WI38 (cell line): ENCODE data around the gene ZFHX3.

Experiments
- H3K4me3 ChIP-seq: 2 replicates; pipeline ENCODE4 v1.5.1; 2011; ENCODE audit warnings: low read depth, mild to moderate bottlenecking, control low read depth, low read length
- CTCF ChIP-seq: IDR thresholded peaks from 2 replicates; pipeline ENCODE4 v1.5.1; 2012; ENCODE audit warnings: low read depth, mild to moderate bottlenecking, control low read depth, low read length

Gene ZFHX3

DNA sequence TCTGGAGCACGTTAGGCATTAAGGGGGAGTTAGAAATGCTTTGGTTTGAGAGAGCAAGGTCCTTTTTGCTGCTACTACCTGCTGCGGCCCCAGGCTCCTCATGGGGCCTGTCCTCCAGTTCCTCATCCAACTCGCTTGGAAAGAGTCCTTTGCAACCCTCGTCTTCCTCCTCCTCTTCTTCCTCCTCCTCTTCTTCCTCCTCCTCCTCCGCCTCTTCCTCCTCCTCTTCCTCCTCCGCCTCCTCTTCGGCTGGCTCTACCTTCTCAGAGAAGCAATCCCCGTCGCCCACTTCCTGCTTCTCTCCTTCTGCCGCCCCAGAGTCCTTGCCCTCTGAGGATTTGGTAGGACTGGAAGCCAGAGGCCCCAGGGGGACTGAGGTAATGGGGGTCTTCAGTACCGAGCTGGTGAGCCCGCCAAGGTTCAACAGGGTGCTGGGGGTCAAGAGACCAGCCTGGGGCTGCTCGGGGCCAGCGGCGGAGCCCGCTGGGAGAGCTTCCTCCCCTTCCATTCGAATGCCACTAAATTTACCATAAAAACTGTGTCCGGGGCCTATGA, 89.3 kb downstream of the ZFHX3 start:
- no peak for TF ChIP-seq CTCF
- no peak overlapping the region for H3K4me3 ChIP-seq

DNA sequence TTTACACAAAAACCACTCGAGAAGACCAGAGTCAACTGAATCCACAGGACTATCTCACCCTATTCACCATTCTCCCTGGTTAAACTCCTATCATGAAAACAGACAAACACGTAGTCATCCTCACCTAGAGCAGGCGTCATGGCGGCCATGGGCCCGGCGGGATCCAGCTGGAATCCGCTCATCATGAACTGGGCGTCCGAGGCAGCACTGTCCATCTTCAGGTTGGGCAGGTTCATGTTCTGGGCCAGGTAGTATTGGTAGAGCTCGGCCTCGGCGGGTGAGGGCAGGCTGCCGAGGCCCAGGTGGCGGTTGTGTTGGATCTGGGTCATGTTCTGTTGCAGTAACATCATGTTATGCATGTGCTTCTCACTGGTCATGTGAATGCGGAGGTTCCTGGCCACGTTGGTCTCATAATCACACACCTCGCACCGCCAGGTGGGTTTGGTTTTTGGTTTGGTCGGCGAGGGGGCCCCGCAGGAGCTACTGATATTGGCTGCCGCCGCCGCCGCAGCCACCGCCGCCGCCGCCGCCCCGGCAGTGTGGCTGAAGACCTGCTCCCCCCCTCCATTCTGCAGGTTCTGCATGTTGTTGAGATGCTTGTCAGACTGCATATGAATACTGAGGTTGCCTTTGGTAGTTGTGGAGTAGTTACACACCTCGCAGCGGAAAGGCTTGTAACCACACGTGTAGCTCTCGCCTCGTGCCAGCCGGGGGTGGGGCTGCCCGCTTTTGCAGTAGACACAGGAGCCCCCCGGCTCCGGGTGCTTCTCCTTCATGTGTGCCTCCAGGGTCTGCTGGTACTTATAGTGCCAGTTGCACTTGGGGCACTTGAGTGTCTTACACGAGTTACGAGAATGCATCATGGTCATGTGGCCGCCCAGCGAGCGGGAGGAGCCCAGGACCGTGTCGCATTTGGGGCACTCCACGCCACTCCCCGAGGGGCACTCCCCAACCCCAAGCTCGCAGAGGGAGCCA, 90.3 kb downstream of the ZFHX3 start:
- no peak overlapping the region for H3K4me3 ChIP-seq
- TF ChIP-seq CTCF: no peak

DNA sequence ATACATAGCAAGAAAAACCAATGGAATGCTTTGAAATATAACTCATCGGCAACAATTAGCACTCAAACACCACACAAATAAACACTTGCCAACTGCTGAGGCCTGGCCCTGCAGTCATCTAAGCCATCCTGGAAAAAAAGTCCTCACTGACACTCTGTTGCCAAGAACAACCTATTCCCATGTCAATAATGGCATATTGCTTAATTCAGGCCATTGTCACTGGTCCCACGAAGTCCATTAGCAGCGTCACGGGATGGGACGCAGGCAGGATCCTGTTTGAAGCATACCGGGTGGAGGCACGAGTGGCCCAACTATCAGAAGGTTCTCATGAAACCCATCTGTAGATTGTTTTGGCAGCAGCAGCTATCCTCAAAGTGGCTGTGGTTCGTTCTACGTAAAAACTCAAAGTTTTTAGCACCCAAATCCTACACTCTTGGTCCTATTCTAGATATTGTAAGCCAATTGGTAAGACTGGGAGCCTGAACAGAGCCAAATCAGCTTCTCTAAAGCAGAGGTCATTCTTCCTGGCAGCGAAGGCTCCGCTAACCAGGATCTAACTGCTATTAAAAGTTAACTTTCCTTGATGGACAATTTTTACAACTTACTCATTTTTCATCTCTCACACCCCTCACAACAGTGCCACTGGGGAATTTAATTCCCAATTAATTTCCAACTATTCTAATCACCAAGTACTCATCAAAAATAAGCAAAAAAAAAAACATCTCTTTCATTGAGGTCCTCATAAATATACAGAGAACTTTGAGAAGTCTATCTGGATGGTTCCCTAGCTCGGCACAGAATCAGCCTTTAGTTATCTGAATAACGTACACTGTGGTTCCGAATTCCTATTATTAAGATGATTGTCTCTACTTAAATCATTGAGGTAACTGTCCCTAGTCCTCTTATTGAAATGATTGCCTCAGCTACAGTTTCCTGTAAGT, 91.5 kb downstream of the ZFHX3 start:
- H3K4me3 ChIP-seq: no peak overlapping the region
- TF ChIP-seq CTCF: no peak

DNA sequence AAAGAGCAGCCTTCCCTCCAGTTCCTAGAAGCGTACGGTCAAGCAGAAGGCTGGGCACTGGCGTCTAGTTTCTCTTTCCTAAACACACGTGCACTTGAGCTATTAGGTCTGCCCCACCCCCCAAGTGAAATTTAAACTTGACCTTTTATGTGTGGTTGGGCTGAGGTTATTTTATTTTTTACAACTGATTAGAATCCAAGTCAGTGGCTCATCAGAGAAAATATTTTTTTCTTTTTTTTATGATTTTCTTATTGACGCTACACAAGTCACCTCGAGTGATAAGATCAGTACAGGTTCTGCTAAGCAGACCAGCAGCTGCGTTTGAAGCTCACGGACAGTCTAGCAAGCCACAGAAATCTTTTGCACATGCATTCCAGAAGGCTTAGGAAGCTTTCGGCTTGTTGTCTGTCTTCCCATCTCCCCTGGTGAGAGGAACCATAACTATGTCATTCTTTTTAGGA, 95.1 kb downstream of the ZFHX3 start:
- H3K4me3 ChIP-seq: no peak overlapping the region
- no peak for TF ChIP-seq CTCF

- H3K4me3 ChIP-seq: no peak overlapping the region
- no peak for TF ChIP-seq CTCF
These were observed 95.5 kb downstream of the ZFHX3 start for GRCh38 chr16:72952404-72952803.

DNA sequence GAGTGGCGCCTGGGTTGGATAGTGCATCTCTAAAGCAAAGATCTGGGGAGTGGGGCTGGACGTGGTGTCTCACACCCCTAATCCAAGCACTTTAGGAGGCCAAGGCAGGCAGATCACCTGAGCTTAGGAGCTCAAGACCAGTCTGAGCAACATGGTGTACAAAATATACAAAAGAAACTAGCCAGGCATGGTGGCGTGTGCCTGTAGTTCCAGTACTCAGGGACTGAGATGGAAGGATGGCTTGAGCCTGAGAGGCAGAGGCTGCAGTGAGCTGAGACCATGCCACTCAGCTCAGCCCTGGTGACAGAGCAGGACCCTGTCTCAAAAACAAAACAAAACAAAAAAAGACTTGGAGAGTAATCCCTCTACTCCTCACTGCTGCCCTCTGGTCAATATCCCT, 96.0 kb downstream of the ZFHX3 start:
- H3K4me3 ChIP-seq: no peak overlapping the region
- no peak for TF ChIP-seq CTCF
